Lung microvascular endothelial cell (primary cell): Measurements from ENCODE around the gene U2AF1L4. TPM values are rescaled to one million over a fixed set of nuclear protein-coding genes. Genes with fewer than 3 reads are reported as not detected.
"Not testable (repeated sequence)": the region's sequence is repeated elsewhere in the genome, so short reads cannot be mapped to it uniquely, and the experiment has no call there.

Experiments used
- DNase-seq, 2 donors: peaks; one replicate each; pipeline versions ENCODE4 v3.0.0 to v3.0.0-alpha.2; 2010; ENCODE audit warnings: low read depth in 2 of 2
- total RNA-seq: library from RNA; depleted of rRNA; stranded (reverse); fragments of >200 nt; gene quantifications from 2 replicates; pipeline ENCODE4 v1.2.1, GENCODE V29; 2014

Gene U2AF1L4
- total RNA-seq, 1 donor from 2014 or later, result 4.0 TPM

GRCh38 chr19:35727053-35727955 is 17.9 kb downstream of the U2AF1L4 start:
- no peak for DNase-seq

DNA sequence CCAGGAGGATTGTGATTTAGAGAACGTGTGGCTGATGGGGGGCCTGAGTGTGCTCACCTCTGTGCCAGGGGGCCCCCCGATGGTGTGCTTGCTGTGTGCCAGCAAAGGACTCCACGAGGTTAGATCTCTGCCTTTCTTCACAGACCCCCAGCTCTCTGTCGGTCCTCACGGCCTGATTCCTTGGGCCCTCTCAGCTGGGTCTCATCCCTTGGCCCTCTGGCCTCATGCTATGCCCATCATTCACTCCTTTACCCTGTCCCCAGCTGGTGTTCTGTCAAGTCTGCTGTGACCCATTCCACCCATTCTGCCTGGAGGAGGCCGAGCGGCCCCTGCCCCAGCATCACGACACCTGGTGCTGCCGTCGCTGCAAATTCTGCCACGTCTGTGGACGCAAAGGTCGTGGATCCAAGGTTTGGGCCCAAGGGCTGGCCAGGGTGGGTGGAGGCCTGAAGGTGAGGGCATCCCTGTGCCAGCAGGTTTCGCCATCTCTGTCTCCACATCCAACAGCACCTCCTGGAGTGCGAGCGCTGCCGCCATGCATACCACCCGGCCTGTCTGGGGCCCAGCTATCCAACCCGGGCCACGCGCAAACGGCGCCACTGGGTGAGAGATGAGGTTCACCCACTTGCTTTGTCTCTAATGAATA is 19.9 kb downstream of the U2AF1L4 start:
- no peak for DNase-seq

- no peak for DNase-seq
Observed at GRCh38 chr19:35724560-35724959, 20.7 kb downstream of the U2AF1L4 start.

- DNase-seq, result not testable (repeated sequence)
Observed at GRCh38 chr19:35724132-35724531, 21.1 kb downstream of the U2AF1L4 start.

GRCh38 chr19:35723671-35724070 is 21.5 kb downstream of the U2AF1L4 start:
- no peak for DNase-seq

- DNase-seq, result no peak
Observed at GRCh38 chr19:35722897-35723296, 22.3 kb downstream of the U2AF1L4 start.

GRCh38 chr19:35722461-35722860 is 22.8 kb downstream of the U2AF1L4 start:
- no peak for DNase-seq

DNA sequence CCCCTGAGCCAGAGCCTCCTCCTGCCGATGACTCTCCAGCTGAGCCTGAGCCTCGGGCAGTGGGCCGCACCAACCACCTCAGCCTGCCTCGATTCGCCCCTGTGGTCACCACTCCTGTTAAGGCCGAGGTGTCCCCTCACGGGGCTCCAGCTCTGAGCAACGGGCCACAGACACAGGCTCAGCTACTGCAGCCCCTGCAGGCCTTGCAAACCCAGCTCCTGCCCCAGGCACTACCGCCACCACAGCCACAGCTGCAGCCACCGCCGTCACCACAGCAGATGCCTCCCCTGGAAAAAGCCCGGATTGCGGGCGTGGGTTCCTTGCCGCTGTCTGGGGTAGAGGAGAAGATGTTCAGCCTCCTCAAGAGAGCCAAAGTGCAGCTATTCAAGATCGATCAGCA is 23.8 kb downstream of the U2AF1L4 start:
- no peak for DNase-seq

- no peak for DNase-seq
Observed at GRCh38 chr19:35720648-35721047, 24.6 kb downstream of the U2AF1L4 start.

DNA sequence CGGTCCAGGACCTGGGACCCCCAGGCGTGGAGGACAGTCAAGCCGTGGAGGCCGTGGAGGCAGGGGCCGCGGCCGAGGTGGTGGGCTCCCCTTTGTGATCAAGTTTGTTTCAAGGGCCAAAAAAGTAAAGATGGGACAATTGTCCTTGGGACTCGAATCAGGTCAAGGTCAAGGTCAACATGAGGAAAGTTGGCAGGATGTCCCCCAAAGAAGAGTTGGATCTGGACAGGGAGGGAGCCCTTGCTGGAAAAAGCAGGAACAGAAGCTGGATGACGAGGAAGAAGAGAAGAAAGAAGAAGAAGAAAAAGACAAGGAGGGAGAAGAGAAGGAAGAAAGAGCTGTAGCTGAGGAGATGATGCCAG is 25.1 kb downstream of the U2AF1L4 start:
- no peak for DNase-seq

DNA sequence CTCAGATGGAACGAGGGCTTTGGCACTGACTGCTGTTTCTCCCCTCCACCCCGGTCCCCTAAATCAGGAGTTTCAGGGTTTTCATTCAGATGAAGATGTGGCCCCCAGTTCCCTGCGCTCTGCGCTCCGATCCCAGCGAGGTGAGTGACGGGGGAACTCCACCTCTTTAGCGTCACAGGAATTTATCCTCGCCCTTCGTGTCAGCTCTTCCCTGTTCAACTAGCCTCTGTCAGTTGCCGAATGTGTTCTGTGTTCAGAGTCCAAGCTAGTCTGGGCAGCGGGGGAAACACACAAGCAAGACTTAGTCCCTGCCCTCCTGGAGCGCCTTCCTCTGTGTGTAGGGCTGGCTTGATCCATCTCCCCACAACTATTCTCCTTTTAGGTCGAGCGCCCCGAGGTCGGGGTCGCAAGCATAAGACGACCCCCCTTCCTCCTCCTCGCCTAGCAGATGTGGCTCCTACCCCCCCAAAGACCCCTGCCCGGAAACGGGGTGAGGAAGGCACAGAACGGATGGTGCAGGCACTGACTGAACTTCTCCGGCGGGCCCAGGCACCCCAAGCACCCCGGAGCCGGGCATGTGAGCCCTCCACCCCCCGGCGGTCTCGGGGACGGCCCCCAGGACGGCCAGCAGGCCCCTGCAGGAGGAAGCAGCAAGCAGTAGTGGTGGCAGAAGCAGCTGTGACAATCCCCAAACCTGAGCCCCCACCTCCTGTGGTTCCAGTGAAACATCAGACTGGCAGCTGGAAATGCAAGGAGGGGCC is 25.6 kb downstream of the U2AF1L4 start:
- DNase-seq, result no peak

GRCh38 chr19:35718345-35719041 is 26.7 kb downstream of the U2AF1L4 start:
- peak; percentile 29 to 34 for DNase-seq

- no peak for DNase-seq
Observed at GRCh38 chr19:35717665-35718344, 27.4 kb downstream of the U2AF1L4 start, which contains the start of gene KMT2B. KMT2B (plus strand) TSS chr19:35718003; CDS start chr19:35718019, 16 bp downstream.

DNA sequence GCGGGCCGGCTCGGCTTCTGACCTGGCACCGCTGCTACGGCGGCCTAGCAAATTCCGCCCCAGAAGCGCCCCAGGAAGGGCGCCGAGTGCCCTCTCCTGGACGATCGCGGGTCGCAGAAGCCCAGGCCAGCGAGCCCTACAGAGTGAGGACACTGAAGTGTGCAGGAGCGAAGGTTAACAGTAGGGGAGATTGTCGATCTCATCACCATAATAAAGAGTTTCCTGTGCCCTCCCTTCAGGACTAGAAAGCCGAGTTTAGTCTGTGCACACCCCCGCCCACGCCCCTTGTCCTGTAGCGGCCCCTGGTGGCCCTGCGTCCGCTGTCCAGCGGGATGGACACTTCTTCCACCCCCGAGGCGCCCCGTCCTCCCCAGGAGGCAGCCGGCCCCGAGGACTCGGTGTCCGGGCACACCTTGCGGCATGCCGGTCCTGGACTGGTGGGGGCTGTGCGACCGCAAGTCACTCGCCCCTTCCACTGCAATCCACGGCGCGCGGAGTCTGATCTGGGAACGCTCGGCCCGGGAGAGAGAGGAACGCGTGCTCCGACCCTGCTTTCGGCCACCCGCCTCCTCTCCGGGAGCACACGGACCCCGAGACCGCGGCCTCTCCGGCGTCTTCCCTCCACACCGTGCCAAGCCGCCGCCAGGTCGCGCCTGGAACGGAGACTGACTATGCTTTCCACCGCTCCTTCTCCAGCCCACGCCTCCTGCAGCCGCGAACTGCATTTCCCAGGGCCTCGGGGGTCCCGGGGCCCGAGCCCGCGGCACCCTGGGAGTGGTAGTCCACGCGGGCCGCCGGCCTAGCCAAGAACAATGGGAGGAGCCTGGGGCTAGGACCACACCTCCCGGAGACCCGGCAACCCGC is 28.2 kb downstream of the U2AF1L4 start:
- DNase-seq, result peak; percentile 95 to 97

DNA sequence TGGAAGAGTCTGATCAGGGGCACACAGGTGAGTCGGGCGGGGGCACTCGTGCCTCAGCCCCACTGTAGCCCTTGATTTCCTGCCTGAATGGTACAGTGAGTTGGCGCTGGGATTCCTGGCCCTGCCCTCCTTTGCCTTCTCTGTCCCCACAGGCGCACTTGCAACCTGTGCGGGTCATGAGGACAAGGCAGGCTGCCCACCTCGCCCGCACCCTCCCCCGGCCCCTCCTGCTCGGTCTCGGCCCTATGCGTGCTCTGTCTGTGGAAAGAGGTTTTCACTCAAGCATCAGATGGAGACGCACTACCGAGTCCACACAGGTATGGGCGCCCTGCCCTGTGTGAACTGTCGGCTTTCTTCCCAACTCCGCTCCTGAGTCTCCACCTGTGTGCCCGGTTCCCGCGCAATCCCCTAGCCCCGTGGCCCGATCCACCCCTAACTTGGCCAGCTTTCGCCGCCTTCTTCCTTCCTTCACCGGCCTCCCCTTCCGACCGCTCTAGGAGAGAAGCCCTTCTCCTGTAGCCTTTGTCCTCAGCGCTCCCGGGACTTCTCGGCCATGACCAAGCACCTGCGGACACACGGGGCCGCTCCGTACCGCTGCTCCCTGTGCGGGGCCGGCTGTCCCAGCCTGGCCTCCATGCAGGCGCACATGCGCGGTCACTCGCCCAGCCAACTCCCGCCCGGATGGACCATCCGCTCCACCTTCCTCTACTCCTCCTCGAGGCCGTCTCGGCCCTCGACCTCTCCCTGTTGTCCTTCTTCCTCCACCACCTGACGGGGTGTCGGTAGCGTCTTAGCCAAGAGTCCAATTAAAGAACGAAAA is 29.0 kb downstream of the U2AF1L4 start:
- DNase-seq, result peak; percentile 41 to 60

GRCh38 chr19:35715355-35715809 is 29.8 kb downstream of the U2AF1L4 start:
- no peak for DNase-seq

DNA sequence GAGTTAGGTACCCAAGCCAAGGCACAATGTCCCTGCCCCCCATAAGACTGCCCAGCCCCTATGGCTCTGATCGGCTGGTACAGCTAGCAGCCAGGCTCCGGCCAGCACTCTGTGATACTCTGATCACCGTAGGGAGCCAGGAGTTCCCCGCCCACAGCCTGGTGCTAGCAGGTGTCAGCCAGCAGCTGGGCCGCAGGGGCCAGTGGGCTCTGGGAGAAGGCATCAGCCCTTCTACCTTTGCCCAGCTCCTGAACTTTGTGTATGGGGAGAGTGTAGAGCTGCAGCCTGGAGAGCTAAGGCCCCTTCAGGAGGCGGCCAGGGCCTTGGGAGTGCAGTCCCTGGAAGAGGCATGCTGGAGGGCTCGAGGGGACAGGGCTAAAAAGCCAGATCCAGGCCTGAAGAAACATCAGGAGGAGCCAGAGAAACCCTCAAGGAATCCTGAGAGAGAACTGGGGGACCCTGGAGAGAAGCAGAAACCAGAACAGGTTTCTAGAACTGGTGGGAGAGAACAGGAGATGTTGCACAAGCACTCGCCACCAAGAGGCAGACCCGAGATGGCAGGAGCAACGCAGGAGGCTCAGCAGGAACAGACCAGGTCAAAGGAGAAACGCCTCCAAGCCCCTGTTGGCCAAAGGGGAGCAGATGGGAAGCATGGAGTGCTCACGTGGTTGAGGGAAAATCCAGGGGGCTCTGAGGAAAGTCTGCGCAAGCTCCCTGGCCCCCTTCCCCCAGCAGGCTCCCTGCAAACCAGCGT is 30.4 kb downstream of the U2AF1L4 start:
- no peak for DNase-seq

GRCh38 chr19:35713904-35714495 is 31.2 kb downstream of the U2AF1L4 start:
- DNase-seq, result no peak
